GM18498 (cell line): Measurements from ENCODE around the gene XPO4.
"Not testable (repeated sequence)": the region's sequence is repeated elsewhere in the genome, so short reads cannot be mapped to it uniquely, and the experiment has no call there.

ENCODE experiments used
- ATAC-seq: cut with Tn5 transposase; IDR thresholded peaks from one replicate; pipeline ENCODE4 v1.9.1; 2021; ENCODE audit warnings: mild to moderate bottlenecking, moderate library complexity; ENCODE audit not compliant: unreplicated experiment

The XPO4 gene

DNA sequence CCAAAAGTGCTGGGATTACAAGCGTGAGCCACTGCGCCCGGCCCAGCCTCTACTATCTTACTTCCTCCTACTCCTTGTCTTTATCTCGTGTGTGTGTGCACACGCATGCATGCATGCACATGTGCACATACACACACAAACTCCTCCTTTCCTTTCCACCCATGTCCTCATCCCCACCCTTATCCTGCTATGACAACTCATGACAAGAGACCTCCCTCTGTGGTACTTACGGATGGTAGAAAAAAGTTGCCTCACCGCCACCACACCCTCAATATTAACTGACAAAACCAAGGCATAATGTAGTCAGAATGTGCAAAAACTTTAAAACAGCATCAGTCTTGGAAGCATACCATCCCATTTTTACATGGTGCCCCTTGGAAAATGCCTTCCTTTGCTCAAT is 112.9 kb downstream of the XPO4 start:
- no peak for ATAC-seq

DNA sequence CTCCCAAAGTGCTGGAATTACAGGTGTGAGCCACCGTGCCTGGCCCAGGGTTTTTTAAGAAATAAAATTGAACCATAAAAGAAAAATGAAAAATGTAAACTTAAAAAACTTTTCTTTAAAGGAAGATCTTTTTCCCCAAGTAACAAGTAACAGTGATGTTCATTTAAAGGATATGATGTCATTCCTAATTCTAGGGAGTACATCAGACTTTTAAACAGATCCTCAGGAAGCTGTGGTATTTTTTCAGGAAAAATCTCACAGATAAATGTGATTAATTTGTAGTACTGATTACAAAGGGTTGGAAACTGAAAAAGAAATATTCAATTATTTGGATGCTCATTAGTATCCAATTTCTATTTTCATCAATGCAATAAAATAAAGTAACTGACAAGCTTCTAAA is 114.2 kb downstream of the XPO4 start:
- no peak for ATAC-seq

DNA sequence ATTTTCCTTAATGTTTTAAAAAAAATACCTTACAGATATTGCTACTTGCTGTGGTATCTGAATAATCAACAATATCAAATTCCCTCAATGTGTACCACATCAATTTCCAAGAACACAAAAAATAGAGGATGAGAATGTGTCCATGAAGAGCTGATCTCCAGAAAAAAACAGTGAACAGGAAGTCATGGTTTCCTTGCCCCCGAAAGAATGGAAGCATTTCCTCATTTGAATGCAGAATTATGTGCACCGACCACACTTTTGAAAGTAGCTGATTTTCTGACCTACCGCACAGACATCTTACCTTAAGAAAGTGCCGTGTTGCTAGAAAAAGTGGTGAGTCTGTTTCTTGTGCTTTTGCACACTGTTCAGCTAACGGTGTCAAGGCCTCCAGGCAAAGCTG is 115.4 kb downstream of the XPO4 start:
- ATAC-seq, result no peak

DNA sequence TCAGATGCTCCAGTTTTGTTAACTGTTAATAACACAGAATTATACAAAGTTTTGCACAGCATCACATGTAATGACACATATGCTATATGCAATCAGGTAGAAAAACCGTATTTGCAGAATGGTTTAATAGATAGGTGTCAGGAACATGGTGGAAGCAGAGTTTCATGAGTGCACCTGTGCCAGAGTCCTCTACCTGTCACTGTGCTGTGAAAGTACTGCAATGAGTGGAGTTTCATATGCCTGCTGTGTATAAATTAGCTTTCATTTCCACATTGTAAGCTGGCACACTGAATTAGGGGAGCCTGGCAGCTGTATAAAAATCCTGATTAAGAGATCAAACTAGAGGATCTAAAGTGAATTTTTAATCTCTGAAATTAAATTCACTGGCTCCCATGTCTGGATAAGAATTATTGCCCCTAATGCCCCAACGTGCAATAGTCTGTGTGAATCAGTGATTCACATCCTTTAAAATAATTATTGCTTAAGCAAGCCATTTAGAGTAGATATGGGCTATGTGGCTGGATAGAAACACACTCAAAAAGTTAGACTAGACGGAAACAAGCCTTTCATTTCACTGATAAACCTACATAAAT is 120.3 kb downstream of the XPO4 start:
- ATAC-seq, result peak; percentile 96

DNA sequence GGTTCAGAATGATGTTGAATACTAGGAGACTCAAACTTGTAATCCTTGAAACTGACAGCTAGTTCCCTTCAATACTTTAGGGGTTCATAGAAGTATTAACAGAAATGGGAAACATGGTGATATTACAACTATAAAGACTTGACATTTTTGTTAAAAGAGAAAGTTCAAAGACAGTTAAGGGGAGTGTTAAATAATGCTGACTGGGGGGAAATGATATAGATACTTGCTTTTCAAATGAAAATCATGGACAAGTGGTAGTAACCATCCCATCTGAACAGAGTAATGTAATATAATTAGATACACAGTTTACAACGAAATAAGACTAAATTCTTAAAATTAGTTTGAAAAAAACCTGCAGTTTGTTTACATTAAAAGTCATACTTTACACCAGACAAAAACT is 122.2 kb downstream of the XPO4 start:
- ATAC-seq, result no peak

DNA sequence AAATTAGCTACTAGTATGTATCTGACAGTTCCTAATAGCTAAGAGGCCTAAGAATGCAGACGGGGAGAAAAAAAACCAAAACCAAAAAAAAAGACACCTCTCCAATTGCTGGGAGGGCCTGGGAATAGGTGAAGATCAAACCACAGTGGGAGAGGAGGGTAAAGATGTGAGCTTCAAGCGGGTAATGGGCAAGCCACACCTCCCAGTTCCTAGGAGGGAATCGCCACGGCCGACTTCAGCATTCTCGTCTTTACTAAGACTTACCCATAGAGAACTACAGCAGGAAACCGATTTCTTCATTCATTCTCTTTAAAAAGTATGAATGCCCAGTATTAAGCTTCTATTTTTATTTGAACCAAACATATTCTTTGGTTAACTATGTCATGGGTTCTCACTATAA is 123.1 kb downstream of the XPO4 start:
- no peak for ATAC-seq

DNA sequence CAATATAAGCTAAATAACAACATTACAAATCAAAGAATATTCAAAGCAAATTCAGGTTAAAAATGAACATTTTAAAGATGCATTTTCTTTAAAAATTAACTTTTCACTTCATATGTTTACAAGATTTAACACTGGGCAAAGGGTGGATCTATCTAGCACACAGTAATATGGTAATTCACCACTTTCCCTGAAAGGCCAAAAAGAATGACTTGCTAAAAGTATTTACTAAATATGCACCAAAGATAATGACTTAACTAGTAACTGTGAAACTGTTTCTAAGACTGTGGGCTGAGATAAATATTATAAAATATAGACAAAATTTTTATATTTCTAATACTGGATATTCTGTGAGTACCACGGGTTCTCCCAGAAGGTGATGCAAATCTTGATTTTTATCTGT is 124.2 kb downstream of the XPO4 start:
- ATAC-seq, result no peak

DNA sequence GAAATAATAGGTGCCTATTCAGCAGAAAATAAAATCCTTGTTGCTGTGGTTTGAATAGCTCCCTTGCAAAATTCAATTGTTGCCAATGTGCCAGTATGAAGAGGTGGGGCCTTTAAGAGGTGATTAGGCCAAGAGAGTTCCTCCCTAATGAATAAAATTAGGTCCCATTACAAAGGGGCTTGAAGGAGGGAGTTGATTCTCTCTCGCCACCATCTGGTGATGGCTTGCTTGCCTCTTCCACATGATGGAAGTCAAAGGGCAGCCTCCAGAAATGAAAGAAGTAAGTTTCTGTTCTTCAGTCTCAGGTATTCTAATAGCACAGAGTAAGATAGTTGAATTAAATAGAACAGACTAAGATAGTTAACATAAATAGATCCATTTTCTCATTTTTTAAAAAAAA is 125.8 kb downstream of the XPO4 start:
- no peak for ATAC-seq

DNA sequence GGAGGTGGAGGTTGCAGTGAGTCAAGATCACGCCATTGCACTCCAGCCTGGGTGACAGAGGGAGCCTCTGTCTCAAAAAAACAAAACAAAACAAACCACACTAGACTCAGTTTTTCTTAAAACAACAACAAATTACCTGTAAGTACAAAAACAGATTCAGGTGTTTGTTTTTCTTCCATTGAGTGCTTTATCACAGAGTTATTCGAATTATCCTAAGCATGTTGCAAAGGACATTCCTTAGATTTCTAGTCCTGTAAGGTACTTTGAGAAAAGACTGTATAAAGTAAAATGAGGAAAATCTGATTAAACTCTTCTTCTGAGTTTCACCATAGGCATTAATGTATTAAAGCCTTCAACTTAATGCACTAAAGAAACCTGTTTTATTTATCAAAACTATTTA is 126.6 kb downstream of the XPO4 start:
- no peak for ATAC-seq

DNA sequence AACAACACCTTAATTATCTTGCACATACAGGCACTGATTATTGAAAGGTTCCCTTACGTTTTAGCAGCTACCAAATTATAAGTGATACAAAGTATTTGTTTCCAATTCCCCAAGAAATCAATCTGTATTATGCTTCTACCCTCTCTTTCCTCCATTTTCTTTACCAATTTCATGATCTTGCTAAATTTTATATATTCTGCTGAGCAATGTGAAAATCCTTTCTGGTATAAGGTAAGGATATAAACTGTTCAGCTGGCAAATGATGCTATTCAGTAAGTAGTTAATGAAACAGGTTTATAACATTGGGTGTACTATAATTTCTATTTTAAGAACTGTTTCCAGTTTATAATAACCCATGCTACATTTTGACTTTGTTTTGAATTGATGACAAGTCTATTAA is 127.8 kb downstream of the XPO4 start:
- no peak for ATAC-seq

DNA sequence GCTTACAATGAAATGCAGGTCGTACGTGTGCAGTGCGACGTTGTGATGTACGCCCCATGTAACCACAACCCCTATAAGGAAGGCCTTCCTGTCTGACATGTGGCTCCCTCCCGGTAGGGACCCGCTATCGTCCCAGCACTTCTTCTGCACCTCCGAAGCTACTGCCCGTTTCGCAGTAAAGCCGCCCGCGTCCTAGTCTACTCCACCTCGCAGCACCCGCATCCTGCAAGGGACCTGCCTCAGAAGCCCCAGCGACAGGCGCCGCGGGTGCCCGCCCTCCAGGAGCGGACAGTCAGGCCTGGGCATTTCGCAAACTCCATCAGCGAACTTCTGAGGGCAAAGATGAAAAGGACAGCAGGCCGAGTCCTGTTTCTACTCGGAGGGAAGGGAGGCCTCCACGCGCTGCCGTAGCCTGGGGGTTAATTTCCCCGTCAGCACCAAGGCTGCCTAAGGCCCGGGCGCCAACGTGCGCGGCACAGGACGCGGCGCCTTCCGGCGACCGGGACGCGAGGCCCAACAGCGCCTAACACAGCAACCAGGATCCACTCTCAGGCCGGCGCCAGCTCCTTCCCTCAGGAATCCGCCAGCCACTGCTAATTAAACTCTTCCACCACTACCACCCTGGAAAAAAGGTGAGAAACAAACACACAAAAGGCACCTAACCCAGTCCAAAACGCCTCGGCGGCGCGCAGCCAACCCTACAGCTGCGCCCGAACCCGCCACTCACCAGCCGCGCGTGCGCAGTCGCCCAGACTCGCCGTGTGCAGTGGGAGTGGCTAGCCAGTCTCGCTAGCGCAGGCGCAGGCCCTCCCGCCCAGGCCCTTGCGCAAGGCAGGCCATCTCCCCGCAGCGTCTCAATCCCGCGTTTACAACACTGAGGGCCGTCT is 129.1 kb downstream of the XPO4 start, which contains the start of gene EEF1AKMT1:
Gene EEF1AKMT1, minus strand, starts transcription at position 768 of the 887 bp plus-strand sequence. CDS start 16,363 bp downstream, outside the sequence.
- peak; percentile 92 for ATAC-seq

DNA sequence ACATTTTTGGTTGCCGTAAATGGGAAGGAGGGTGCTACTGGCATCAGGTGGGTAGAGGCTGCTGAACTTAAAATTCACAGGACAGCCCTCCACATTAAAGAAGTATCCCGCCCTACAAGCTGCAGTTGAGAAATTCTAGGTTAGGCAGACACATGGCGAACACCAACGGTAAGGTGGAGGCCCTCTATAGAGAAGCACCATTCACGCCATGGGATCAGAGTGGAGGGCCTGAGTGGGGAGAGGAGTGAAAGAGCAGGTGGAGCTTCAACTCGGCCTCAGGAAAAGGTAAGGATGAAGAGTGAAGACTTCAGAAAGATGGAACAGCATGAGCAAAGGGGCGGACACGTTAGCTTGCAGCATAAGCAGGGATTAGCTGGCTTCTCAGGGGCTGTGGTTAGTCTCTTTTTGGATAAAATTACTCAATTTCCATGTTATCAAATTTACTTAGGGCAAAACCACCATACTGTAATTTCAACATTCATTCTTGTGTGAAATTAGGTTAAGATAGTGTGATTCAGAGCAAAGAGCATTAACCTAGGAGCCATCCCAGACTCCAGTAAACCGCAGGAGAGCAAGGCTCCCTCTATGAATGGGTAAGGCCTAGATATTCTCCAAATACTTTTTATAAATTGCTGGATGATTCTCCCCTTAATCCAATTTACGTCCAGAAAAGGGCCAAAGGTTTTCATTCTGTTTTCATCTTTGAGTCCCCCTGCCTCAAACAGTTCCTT is 130.0 kb downstream of the XPO4 start:
- ATAC-seq, result no peak

DNA sequence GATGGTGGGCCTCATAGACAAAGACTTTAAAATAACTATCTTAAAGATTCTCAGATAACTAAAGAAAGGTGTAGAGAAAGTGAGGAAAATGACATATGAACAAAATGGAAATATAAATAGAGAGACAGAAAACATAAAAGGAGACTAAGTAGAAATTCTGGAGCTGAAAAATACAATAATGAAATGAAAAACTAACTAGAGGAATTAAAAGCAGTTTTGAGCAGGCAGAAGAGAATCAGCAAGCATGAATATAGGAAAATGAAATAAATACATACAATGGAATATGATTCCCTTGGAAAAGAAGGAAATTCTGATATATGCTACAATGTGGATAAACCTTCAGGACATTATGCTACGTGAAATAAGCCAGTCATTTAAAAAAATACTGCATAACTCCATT is 132.7 kb downstream of the XPO4 start:
- no peak for ATAC-seq

DNA sequence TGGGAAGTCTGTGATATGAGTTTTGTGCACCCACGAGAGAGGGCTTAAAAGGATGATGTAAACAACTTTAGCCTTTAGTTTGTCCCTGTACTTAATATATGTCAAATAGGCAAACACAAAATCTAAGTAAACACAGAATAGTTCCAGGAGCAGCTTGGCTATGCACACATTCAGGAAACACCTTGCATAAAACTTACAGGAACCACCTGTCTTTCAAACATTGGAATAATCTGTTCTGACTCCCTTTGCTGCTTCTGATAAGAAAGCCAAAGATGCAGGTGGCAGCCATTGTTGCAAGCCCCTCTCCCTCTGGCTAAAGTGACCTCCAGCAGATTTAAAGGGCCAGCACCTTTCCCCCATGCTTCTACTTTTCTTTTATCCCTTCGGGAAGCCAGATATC is 133.5 kb downstream of the XPO4 start:
- ATAC-seq, result no peak

DNA sequence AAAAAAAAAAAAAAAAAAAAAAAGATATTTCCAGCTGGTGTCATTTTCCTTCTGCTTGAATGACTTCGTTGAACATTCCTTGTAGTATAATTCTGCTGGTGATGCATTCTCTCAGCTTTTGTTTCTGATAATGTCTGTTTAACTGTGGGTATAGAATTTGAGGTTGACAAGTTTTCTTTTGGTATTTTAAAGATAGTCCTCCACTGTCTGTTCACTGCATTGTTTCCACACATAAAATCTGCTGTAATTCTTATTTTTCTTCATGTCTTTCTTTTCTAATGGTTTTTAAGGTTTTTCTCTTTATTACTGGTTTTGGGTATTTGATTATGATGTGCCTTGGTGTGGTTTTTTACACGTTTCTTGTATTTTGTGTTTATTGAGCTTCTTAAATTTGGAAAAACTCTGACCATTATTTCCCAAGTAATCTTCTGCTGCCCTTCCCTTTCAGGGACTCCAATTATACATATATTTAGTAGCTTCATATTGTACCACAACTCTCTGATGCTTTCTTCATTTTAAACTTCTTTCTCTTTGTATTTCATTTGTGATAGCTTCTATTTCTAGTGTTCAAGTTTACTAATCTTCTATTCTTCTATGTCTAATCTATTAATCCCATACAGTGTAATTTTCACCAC is 135.1 kb downstream of the XPO4 start:
- ATAC-seq, result no peak

DNA sequence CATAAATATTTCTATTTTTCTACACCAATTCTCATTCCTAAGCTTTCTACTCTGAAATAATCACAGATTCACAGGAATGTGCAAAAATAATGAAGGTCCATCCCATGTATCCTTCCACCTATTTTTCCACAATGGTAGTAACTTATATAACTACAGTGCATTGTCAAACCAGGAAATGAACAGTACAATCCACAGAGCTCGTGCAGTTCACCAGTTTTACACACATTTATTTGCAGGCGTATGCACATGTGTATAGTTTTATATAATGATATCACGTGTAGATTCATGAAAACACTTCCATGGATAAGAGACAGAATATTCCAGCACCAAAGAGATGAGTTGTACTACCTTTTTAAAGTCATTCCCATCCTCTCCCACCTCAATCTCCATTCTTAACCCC is 141.7 kb downstream of the XPO4 start:
- no peak for ATAC-seq

DNA sequence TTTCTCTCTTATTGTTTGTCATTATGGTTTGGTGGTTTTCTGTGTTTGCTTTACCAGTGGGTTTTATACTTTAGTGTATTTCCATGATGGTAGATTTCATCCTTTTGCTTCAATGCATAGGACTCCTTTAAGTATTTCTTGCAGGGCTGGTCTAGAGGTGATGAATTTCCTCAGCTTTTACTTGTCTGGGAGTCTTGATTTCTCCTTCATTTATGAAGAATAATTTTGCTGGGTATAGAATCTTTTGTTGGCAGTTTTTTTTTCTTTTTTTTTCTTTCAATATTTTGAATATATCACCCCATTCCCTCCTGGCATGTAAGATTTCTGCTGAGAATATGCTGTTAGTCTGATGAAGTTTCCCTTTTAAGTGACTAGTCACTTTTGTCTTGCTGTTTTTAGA is 148.5 kb downstream of the XPO4 start:
- ATAC-seq, result no peak

DNA sequence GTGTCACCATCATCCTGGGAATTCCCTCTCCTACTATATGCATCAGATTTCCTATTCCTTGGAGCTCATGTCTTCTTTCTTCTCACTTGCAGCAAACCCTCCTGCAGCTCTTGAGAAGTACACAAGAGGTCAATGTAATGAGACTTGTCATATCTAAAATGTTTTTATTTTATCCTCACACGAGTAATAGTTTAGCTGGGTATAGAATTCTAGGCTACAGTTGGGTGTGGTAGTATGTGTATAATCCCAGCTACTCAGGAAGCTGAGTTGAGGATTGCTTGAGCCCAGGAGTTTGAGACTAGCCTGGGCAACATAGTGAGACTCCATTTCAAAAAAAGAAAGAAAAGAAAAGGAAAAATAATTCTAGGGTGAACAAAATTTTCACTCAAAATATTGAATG is 153.2 kb downstream of the XPO4 start:
- ATAC-seq, result no peak

DNA sequence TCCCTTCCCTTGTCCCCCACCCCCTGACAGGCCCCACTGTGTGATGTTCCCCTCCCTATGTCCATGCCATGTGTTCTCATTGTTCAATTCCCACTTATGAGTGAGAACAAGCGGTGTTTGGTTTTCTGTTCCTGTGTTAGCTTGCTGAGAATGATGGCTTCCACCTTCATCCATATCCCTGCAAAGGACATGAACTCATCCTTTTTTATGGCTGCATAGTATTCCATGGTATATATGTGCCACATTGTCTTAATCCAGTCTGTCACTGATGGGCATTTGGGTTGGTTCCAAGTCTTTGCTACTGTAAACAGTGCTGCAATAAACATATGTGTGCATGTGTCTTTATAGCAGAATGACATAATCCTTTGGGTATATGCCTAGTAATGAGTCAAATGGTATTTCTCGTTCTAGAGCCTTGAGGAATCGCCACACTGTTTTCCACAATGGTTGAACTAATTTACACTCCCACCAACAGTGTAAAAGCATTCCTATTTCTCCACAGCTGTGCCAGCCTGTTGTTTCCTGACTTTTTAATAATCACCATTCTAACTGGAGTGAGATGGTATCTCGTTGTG is 158.6 kb downstream of the XPO4 start:
- ATAC-seq, result not testable (repeated sequence)

DNA sequence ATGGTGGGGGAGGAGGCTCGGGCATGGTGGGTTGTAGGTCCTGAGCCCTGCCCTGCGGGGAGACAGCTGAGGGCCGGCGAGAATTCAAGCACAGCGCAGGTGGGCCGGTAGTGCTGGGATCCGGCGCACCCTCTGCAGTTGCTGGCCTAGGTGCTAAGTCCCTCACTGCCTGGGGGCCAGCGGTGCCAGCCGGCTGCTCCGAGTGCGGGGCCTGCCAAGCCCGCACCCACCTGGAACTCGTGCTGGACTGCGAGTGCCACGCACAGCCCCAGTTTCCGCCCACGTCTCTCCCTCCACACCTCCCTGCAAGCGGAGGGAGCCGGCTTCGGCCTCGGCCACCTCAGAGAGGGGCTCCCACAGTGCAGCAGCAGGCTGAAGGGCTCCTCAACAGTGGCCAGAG is 162.5 kb downstream of the XPO4 start:
- no peak for ATAC-seq

DNA sequence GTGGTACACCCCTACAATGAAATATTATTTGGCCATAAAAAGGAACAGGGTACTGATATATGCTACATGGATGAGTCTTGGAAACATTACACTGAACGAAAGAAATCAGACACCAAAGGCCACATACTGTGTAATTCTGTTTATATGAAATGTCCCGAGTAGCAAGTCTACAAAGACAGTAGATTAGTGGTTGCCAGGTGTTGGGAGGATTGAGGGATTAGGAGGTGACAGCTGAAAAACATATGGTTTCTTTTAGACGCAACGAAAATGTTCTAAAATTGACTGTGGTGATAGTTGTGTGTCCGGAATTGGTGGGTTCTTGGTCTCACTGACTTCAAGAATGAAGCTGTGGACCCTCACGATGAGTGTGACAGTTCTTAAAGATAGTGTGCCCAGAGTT is 163.9 kb downstream of the XPO4 start:
- no peak for ATAC-seq
